GM12878 (cell line): ENCODE results near the gene SLC25A33. TPM values are rescaled to one million over a fixed set of nuclear protein-coding genes. Genes with fewer than 3 reads are reported as not detected.
A peak's percentile ranks its signal among the peaks of the same experiment; 100 is the strongest.

ENCODE experiments used
- ASH2L ChIP-seq: fragments of 300-600, 200-600 bp; sonication (generic); IDR thresholded peaks from 2 replicates; pipeline ENCODE4 v1.6.1; 2017; ENCODE audit warnings: low read depth, mild to moderate bottlenecking, borderline replicate concordance
- BACH1 ChIP-seq: fragments of 450-650 bp; IDR thresholded peaks from 2 replicates; pipeline ENCODE4 v1.6.1; 2017; ENCODE audit warnings: mild to moderate bottlenecking, borderline replicate concordance
- BCLAF1 ChIP-seq: fragments of 450-650 bp; IDR thresholded peaks from 2 replicates; pipeline ENCODE4 v1.6.1; 2017; ENCODE audit warnings: antibody characterized with exemption, mild to moderate bottlenecking, moderate library complexity
- BMI1 ChIP-seq: fragments of 450-650 bp; IDR thresholded peaks from 2 replicates; pipeline ENCODE4 v1.6.1; 2016; ENCODE audit warnings: mild to moderate bottlenecking, moderate library complexity, borderline replicate concordance
- BRCA1 ChIP-seq: IDR thresholded peaks from 2 replicates; pipeline ENCODE4 v1.6.1; 2011; ENCODE audit warnings: low read depth, low read length, improper control_type of control experiment
- CBFB ChIP-seq: IDR thresholded peaks from 2 replicates; pipeline ENCODE4 v1.6.1; 2016; ENCODE audit warnings: antibody characterized with exemption, low read depth
- CHD2 ChIP-seq: IDR thresholded peaks from 2 replicates; pipeline ENCODE4 v1.6.1; 2011; ENCODE audit warnings: low read depth, low read length, improper control_type of control experiment, borderline replicate concordance
- CREM ChIP-seq: IDR thresholded peaks from 2 replicates; pipeline ENCODE4 v1.6.1; 2014; ENCODE audit warnings: antibody characterized with exemption, low read depth
- GABPA ChIP-seq: IDR thresholded peaks from 2 replicates; pipeline ENCODE4 v1.6.1; 2014; ENCODE audit warnings: antibody characterized with exemption, low read depth, mild to moderate bottlenecking, inconsistent platforms
- HCFC1 ChIP-seq: fragments of 150-350 bp; IDR thresholded peaks from 2 replicates; pipeline ENCODE4 v1.6.1; 2014; ENCODE audit warnings: low read length
- HDGF ChIP-seq: fragments of 450-650 bp; IDR thresholded peaks from 2 replicates; pipeline ENCODE4 v1.6.1; 2016; ENCODE audit warnings: antibody characterized with exemption
- JUND ChIP-seq: IDR thresholded peaks from 2 replicates; pipeline ENCODE4 v1.6.1; 2012; ENCODE audit warnings: low read depth, mild to moderate bottlenecking, low read length, improper control_type of control experiment, moderate library complexity
- KLF5 ChIP-seq: fragments of 450-650 bp; IDR thresholded peaks from 2 replicates; pipeline ENCODE4 v1.6.1; 2014; ENCODE audit warnings: mild to moderate bottlenecking; ENCODE audit not compliant: partially characterized antibody
- NFIC ChIP-seq: IDR thresholded peaks from 2 replicates; pipeline ENCODE4 v1.6.1; 2012; ENCODE audit warnings: low read depth, mild to moderate bottlenecking, inconsistent platforms, low read length, moderate library complexity
- POLR2AphosphoS2 ChIP-seq: IDR thresholded peaks from 2 replicates; pipeline ENCODE4 v1.6.1; 2011; ENCODE audit warnings: low read depth, mild to moderate bottlenecking, low read length, improper control_type of control experiment, moderate library complexity
- POU2F2 ChIP-seq: IDR thresholded peaks from 3 replicates; pipeline ENCODE4 v1.6.1; 2011; ENCODE audit warnings: low read depth, mild to moderate bottlenecking, low read length, borderline replicate concordance
- RB1 ChIP-seq: fragments of 450-650 bp; formaldehyde crosslinking; IDR thresholded peaks from 2 replicates; pipeline ENCODE4 v1.6.1; 2017; ENCODE audit warnings: mild to moderate bottlenecking, borderline replicate concordance
- RFX5 ChIP-seq: IDR thresholded peaks from 2 replicates; pipeline ENCODE4 v1.6.1; 2011; ENCODE audit warnings: low read depth, low read length, improper control_type of control experiment
- SIN3A ChIP-seq: IDR thresholded peaks from 2 replicates; pipeline ENCODE4 v1.6.1; 2012; ENCODE audit warnings: low read depth, low read length, improper control_type of control experiment
- SIX5 ChIP-seq: IDR thresholded peaks from 2 replicates; pipeline ENCODE4 v1.6.1; 2011; ENCODE audit warnings: mild to moderate bottlenecking, low read depth, low read length, moderate library complexity; ENCODE audit not compliant: severe bottlenecking
- SREBF1 ChIP-seq: IDR thresholded peaks from 2 replicates; pipeline ENCODE4 v1.6.1; 2012; ENCODE audit warnings: mild to moderate bottlenecking, low read length
- TAF1 ChIP-seq: IDR thresholded peaks from 2 replicates; pipeline ENCODE4 v1.6.1; 2011; ENCODE audit warnings: mild to moderate bottlenecking, low read depth, low read length, borderline replicate concordance
- polyA plus RNA-seq, 11 experiments: library from polyadenylated mRNA; depleted of rRNA in 4 of 11; unstranded in 6 of 11; stranded (reverse) in 5 of 11; fragments of >200 nt; fragmentation: Nextera tagmentation in 4 of 11; fragmentation: Illumina TruSeq in 1 of 11; extraction: Ambion mirVana in 4 of 11; extraction: Trizol in 1 of 11; gene quantifications; 1 replicate in 1 of 11; 2 replicates in 10 of 11; pipeline versions ENCODE4 v1.2.1 to v1.2.3, GENCODE V29; 2011 to 2016; ENCODE audit warnings: inconsistent platforms in 2 of 11, missing spikeins in 2 of 11, low read depth in 1 of 11
- total RNA-seq, 4 experiments: library from RNA; depleted of rRNA in 3 of 4; stranded (reverse); fragments of >200 nt in 3 of 4; fragmentation: Illumina TruSeq in 1 of 4; extraction: Trizol in 1 of 4; gene quantifications; 2 replicates each; pipeline versions ENCODE4 v1.2.1 to v1.2.3, GENCODE V29; 2013 to 2021
- TF ChIP-seq, protein P1 (sequence below): fragments of 450-650 bp; formaldehyde crosslinking; IDR thresholded peaks from 2 replicates; pipeline ENCODE4 v1.5.0; 2022; ENCODE audit warnings: mild to moderate bottlenecking, missing genetic modification characterization
- TF ChIP-seq, protein P2 (sequence below): IDR thresholded peaks from 2 replicates; pipeline ENCODE4 v1.6.1; 2012; ENCODE audit warnings: low read depth, low read length, improper control_type of control experiment

The SLC25A33 gene
- total and polyA plus RNA-seq, 10 of the 15 experiments (the other 5 are each of a cell fraction or from before 2014, with no cell fraction given): 1.7 to 11.2 (median 8.4) TPM

DNA sequence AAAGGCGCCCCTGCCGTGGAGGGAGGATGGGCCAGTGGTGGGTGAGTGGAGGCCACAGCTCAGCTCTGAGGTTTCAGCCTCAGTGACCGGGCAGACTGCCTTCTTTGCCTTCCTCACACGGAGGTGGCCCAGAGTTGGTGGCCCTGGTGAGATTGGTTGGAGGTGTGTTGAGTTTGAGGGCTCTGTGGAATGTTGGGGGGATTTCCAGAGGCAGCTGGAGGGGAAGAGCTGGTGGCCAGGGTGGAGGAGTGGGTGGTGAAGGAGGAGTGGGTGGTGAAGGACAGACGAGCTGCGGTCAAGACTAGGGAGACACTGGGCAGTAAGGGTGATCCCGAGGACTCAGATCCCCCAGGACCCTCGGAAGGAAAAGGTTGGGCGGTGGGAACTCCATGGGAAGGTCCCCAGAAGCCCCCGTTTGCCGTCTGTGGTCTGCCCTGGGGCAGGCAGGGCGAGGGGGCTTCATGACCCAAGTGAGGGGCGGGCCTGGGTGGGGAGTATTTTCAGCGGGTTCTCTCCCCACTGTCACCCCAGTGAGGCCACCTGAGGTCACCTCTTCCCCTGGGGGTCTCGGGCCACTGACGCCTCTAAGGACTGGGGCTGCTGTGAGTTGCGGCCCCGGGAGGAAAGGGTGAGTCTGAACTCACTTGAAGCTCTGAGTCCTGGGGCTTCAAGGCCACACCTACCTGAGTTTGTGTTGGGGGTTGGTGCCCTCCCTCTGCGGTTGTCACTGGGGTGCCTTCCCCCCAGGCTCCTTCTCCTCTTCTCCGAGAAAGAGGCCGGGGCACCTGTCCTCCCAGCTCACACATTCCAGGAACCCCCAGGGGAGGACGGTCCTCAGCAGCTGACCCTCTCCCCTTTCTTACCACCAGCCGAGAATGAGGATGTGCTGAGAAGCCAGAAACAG lies 89.5 kb downstream of the SLC25A33 start (continued):
- no peak for TF ChIP-seq BCLAF1
- no peak for TF ChIP-seq RFX5
- TF ChIP-seq POLR2AphosphoS2: no peak
- TF ChIP-seq BACH1: peak; percentile 67; the same call in 1 of the 2 replicates
- peak; percentile 82 for TF ChIP-seq HDGF
- TF ChIP-seq ASH2L: no peak
- no peak for TF ChIP-seq JUND
- TF ChIP-seq POU2F2: peak; percentile 62; the same call in 1 of the 3 replicates
- no peak for TF ChIP-seq SREBF1
- TF ChIP-seq TAF1: peak; percentile 50; the same call in 1 of the 2 replicates
- 0 out of 2 replicates have a peak, but pooled peaks have one; percentile 14 for TF ChIP-seq CBFB
- TF ChIP-seq RB1: no peak; the same call in 1 of the 2 replicates
- no peak for TF ChIP-seq BMI1
- no peak for TF ChIP-seq NFIC
- TF ChIP-seq CREM: peak; percentile 18; the same call in 1 of the 2 replicates
- TF ChIP-seq, protein P1, sequence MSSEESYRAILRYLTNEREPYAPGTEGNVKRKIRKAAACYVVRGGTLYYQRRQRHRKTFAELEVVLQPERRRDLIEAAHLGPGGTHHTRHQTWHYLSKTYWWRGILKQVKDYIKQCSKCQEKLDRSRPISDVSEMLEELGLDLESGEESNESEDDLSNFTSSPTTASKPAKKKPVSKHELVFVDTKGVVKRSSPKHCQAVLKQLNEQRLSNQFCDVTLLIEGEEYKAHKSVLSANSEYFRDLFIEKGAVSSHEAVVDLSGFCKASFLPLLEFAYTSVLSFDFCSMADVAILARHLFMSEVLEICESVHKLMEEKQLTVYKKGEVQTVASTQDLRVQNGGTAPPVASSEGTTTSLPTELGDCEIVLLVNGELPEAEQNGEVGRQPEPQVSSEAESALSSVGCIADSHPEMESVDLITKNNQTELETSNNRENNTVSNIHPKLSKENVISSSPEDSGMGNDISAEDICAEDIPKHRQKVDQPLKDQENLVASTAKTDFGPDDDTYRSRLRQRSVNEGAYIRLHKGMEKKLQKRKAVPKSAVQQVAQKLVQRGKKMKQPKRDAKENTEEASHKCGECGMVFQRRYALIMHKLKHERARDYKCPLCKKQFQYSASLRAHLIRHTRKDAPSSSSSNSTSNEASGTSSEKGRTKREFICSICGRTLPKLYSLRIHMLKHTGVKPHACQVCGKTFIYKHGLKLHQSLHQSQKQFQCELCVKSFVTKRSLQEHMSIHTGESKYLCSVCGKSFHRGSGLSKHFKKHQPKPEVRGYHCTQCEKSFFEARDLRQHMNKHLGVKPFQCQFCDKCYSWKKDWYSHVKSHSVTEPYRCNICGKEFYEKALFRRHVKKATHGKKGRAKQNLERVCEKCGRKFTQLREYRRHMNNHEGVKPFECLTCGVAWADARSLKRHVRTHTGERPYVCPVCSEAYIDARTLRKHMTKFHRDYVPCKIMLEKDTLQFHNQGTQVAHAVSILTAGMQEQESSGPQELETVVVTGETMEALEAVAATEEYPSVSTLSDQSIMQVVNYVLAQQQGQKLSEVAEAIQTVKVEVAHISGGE: no peak
- no peak for TF ChIP-seq BRCA1
- no peak for TF ChIP-seq HCFC1
- no peak for TF ChIP-seq KLF5
- TF ChIP-seq GABPA: no peak
- no peak for TF ChIP-seq SIX5
- TF ChIP-seq CHD2: peak; percentile 65
- TF ChIP-seq SIN3A: 0 out of 2 replicates have a peak, but pooled peaks have one; percentile 24
- TF ChIP-seq, protein P2, sequence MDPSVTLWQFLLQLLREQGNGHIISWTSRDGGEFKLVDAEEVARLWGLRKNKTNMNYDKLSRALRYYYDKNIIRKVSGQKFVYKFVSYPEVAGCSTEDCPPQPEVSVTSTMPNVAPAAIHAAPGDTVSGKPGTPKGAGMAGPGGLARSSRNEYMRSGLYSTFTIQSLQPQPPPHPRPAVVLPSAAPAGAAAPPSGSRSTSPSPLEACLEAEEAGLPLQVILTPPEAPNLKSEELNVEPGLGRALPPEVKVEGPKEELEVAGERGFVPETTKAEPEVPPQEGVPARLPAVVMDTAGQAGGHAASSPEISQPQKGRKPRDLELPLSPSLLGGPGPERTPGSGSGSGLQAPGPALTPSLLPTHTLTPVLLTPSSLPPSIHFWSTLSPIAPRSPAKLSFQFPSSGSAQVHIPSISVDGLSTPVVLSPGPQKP: no peak
